ENCODE results near the gene MDK. TPM values are rescaled to one million over a fixed set of nuclear protein-coding genes. Genes with fewer than 3 reads are reported as not detected.

Gene MDK
- total and polyA plus RNA-seq, 2 of the 4 experiments (the other 2 are of a cell fraction): 25.8 to 377 TPM

DNA sequence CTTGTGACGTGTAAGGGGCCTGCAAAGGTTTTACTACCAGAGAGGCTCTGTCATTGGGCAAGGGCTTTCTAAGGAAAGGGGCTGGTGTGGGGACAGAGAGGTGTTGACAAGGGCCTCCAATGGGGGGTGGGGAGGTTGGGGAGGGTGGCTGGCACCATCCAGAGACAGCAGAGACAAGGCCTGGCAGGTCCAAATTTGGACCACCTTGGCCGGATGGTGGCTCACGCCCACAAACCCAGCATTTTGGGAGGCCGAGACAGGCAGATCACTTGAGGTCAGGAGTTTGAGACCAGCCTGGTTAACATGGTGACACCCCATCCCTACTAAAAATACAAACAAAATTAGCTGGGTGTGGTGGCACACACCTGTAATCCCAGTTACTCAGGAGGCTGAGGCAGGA is 12.3 kb downstream of the MDK start:
- Histone ChIP-seq H3K56ac (ENCODE audit: extremely low read depth, insufficient read depth, low read length) (no peak overlapping the region), H3K4me2 (ENCODE audit: low read depth, low read length) (no peak overlapping the region), H3K23ac (ENCODE audit: low read depth, low read length) (no peak overlapping the region), H3K18ac (ENCODE audit: low read depth, low read length) (no peak overlapping the region), H3K9ac (ENCODE audit: low read depth, low read length) (no peak overlapping the region), H3K4me3 (ENCODE audit: insufficient read depth, low read depth, low read length) (no peak overlapping the region), H2BK15ac (ENCODE audit: low read depth, low read length) (no peak overlapping the region), H2BK120ac (ENCODE audit: low read depth, low read length) (no peak overlapping the region), H3K14ac (replicated peaks; ENCODE audit: low read depth, low read length) (no peak overlapping the region), H3K9me3 (ENCODE audit: control insufficient read depth, insufficient read depth, low read length) (no peaks in the 10 kb centered on the region), H4K91ac (ENCODE audit: insufficient read depth, low read depth, low read length) (no peak overlapping the region), H3K4me1 (ENCODE audit: control insufficient read depth, insufficient read depth, low read length) (peaks cover 5% of the 10 kb centered on the region; the same call in 1 of the 2 replicates), H2AK5ac (ENCODE audit: low read depth, low read length) (no peak overlapping the region), H3K27me3 (ENCODE audit: control insufficient read depth, insufficient read depth, low read length) (peaks cover 22% of the 10 kb centered on the region), H3K79me1 (ENCODE audit: low read depth in 1 of 2, low read length in 2 of 2) (no peaks in the 10 kb centered on the region), H3K27ac (ENCODE audit: insufficient read depth, low read length) (no peak overlapping the region), H4K5ac (ENCODE audit: low read depth, low read length) (no peak overlapping the region), H2BK5ac (ENCODE audit: low read depth, low read length, poor library complexity, severe bottlenecking) (no peak overlapping the region), H3K4ac (ENCODE audit: low read depth, low read length) (no peak overlapping the region), H2BK20ac (ENCODE audit: low read depth, low read length) (no peak overlapping the region), H2AK9ac (replicated peaks; ENCODE audit: low read depth, low read length, poor library complexity) (no peak overlapping the region), H4K8ac (ENCODE audit: low read depth in 2 of 2, low read length in 2 of 2) (no peak overlapping the region), H3K9me1 (ENCODE audit: insufficient read depth, low read length) (peaks cover 5% of the 10 kb centered on the region; the same call in 1 of the 2 replicates), H4K20me1 (ENCODE audit: insufficient read depth, low read length) (peaks cover 24% of the 10 kb centered on the region), H3K36me3 (ENCODE audit: control insufficient read depth, insufficient read depth, low read length) (peaks cover 13% of the 10 kb centered on the region), H2AFZ (replicated peaks; ENCODE audit: low read length, poor library complexity) (no peak overlapping the region)
- in situ Hi-C loops (cut with MboI; ENCODE audit: low sequenced_read_pairs): no loop called here
- dilution Hi-C loops (cut with HindIII; ENCODE audit: low sequenced_read_pairs, unreplicated experiment): no loop called here
- CTCF ChIA-PET: interaction anchor here (1.1 kb wide), 1 partner anchor 156 kb away, joined by 3 read pairs; no protein-coding TSS in a partner anchor
- POLR2A ChIA-PET (ENCODE audit: unreplicated experiment): no interaction called here
- DNase-seq (no peak), ATAC-seq (ENCODE audit: low read depth) (no peak)
- no CpG with 5 or more reads among the region's 4 CpGs for WGBS, 2 experiments (ENCODE audit: extremely low coverage in 2 of 2, insufficient read length in 1 of 2)
- TF ChIP-seq RAD21 (IDR thresholded peaks at IDR 0.05; ENCODE audit: low read length) (no peak), MAFK (IDR thresholded peaks at IDR 0.05; ENCODE audit: low read depth, low read length) (no peak), RCOR1 (IDR thresholded peaks at IDR 0.05; ENCODE audit: insufficient replicate concordance, low read length) (no peak), CEBPB (IDR thresholded peaks at IDR 0.05; ENCODE audit: low read depth, low read length) (no peak), BHLHE40 (IDR thresholded peaks at IDR 0.05; ENCODE audit: low read depth, low read length) (no peak), POLR2A (IDR thresholded peaks at IDR 0.05; ENCODE audit: low read depth, low read length) (no peak), MAZ (IDR thresholded peaks at IDR 0.05; ENCODE audit: borderline replicate concordance, low read depth, low read length) (no peak), FOS (IDR thresholded peaks at IDR 0.05; ENCODE audit: low read depth, low read length) (no peak), NFE2L2 (IDR thresholded peaks at IDR 0.05; ENCODE audit: low read depth, low read length) (no peak), RFX5 (IDR thresholded peaks at IDR 0.05; ENCODE audit: low read depth, low read length) (no peak)
- TF ChIP-seq, protein P1, sequence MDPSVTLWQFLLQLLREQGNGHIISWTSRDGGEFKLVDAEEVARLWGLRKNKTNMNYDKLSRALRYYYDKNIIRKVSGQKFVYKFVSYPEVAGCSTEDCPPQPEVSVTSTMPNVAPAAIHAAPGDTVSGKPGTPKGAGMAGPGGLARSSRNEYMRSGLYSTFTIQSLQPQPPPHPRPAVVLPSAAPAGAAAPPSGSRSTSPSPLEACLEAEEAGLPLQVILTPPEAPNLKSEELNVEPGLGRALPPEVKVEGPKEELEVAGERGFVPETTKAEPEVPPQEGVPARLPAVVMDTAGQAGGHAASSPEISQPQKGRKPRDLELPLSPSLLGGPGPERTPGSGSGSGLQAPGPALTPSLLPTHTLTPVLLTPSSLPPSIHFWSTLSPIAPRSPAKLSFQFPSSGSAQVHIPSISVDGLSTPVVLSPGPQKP (IDR thresholded peaks at IDR 0.05; ENCODE audit: borderline replicate concordance, low read depth, low read length): no peak
- BruUV-seq (replicated peaks): no TSS peak
- intact Hi-C loops (cut with micrococcal nuclease): no loop called here

Data from IMR-90 (cell line).